ENCODE measurements around the gene SYTL1. TPM values are rescaled to one million over a fixed set of nuclear protein-coding genes. Genes with fewer than 3 reads are reported as not detected.
A peak's percentile ranks its signal among the peaks of the same experiment; 100 is the strongest.

Gene SYTL1
- total and polyA plus RNA-seq, 9 of the 15 experiments (the other 6 are each of a cell fraction or from before 2014, with no cell fraction given) = 0.04 to 9.3 (median 1.7) TPM

- TF ChIP-seq, protein P1, sequence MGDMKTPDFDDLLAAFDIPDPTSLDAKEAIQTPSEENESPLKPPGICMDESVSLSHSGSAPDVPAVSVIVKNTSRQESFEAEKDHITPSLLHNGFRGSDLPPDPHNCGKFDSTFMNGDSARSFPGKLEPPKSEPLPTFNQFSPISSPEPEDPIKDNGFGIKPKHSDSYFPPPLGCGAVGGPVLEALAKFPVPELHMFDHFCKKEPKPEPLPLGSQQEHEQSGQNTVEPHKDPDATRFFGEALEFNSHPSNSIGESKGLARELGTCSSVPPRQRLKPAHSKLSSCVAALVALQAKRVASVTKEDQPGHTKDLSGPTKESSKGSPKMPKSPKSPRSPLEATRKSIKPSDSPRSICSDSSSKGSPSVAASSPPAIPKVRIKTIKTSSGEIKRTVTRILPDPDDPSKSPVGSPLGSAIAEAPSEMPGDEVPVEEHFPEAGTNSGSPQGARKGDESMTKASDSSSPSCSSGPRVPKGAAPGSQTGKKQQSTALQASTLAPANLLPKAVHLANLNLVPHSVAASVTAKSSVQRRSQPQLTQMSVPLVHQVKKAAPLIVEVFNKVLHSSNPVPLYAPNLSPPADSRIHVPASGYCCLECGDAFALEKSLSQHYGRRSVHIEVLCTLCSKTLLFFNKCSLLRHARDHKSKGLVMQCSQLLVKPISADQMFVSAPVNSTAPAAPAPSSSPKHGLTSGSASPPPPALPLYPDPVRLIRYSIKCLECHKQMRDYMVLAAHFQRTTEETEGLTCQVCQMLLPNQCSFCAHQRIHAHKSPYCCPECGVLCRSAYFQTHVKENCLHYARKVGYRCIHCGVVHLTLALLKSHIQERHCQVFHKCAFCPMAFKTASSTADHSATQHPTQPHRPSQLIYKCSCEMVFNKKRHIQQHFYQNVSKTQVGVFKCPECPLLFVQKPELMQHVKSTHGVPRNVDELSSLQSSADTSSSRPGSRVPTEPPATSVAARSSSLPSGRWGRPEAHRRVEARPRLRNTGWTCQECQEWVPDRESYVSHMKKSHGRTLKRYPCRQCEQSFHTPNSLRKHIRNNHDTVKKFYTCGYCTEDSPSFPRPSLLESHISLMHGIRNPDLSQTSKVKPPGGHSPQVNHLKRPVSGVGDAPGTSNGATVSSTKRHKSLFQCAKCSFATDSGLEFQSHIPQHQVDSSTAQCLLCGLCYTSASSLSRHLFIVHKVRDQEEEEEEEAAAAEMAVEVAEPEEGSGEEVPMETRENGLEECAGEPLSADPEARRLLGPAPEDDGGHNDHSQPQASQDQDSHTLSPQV (IDR thresholded peaks at IDR 0.05) = no peak
- TF ChIP-seq RHOXF2B (CRISPR knock-in tag; conservative IDR thresholded peaks at IDR 0.05) = no peak
- TF ChIP-seq CTBP1 (IDR thresholded peaks at IDR 0.05; ENCODE audit: borderline replicate concordance) = peak; percentile 65
- TF ChIP-seq, protein P2, sequence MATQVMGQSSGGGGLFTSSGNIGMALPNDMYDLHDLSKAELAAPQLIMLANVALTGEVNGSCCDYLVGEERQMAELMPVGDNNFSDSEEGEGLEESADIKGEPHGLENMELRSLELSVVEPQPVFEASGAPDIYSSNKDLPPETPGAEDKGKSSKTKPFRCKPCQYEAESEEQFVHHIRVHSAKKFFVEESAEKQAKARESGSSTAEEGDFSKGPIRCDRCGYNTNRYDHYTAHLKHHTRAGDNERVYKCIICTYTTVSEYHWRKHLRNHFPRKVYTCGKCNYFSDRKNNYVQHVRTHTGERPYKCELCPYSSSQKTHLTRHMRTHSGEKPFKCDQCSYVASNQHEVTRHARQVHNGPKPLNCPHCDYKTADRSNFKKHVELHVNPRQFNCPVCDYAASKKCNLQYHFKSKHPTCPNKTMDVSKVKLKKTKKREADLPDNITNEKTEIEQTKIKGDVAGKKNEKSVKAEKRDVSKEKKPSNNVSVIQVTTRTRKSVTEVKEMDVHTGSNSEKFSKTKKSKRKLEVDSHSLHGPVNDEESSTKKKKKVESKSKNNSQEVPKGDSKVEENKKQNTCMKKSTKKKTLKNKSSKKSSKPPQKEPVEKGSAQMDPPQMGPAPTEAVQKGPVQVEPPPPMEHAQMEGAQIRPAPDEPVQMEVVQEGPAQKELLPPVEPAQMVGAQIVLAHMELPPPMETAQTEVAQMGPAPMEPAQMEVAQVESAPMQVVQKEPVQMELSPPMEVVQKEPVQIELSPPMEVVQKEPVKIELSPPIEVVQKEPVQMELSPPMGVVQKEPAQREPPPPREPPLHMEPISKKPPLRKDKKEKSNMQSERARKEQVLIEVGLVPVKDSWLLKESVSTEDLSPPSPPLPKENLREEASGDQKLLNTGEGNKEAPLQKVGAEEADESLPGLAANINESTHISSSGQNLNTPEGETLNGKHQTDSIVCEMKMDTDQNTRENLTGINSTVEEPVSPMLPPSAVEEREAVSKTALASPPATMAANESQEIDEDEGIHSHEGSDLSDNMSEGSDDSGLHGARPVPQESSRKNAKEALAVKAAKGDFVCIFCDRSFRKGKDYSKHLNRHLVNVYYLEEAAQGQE (IDR thresholded peaks at IDR 0.05; ENCODE audit: borderline replicate concordance) = peak; percentile 80
- TF ChIP-seq, protein P2 (CRISPR knock-in tag; IDR thresholded peaks at IDR 0.05; ENCODE audit: low read depth) = no peak
- TF ChIP-seq, protein P3, sequence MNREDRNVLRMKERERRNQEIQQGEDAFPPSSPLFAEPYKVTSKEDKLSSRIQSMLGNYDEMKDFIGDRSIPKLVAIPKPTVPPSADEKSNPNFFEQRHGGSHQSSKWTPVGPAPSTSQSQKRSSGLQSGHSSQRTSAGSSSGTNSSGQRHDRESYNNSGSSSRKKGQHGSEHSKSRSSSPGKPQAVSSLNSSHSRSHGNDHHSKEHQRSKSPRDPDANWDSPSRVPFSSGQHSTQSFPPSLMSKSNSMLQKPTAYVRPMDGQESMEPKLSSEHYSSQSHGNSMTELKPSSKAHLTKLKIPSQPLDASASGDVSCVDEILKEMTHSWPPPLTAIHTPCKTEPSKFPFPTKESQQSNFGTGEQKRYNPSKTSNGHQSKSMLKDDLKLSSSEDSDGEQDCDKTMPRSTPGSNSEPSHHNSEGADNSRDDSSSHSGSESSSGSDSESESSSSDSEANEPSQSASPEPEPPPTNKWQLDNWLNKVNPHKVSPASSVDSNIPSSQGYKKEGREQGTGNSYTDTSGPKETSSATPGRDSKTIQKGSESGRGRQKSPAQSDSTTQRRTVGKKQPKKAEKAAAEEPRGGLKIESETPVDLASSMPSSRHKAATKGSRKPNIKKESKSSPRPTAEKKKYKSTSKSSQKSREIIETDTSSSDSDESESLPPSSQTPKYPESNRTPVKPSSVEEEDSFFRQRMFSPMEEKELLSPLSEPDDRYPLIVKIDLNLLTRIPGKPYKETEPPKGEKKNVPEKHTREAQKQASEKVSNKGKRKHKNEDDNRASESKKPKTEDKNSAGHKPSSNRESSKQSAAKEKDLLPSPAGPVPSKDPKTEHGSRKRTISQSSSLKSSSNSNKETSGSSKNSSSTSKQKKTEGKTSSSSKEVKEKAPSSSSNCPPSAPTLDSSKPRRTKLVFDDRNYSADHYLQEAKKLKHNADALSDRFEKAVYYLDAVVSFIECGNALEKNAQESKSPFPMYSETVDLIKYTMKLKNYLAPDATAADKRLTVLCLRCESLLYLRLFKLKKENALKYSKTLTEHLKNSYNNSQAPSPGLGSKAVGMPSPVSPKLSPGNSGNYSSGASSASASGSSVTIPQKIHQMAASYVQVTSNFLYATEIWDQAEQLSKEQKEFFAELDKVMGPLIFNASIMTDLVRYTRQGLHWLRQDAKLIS (CRISPR knock-in tag; IDR thresholded peaks at IDR 0.05) = no peak
- TF ChIP-seq HDAC8 (tag; IDR thresholded peaks at IDR 0.05) = peak; percentile 51; the same call in 1 of the 2 replicates
- 0 out of 2 replicates have a peak, but pooled peaks have one; percentile 27 for TF ChIP-seq NR4A1 (CRISPR knock-in tag; IDR thresholded peaks at IDR 0.05)
- TF ChIP-seq NR4A1 (tag; IDR thresholded peaks at IDR 0.05) = no peak
- TF ChIP-seq NR2F6 (CRISPR knock-in tag; IDR thresholded peaks at IDR 0.05) = 0 out of 2 replicates have a peak, but pooled peaks have one; percentile 50
- no peak for TF ChIP-seq RBM25 (IDR thresholded peaks at IDR 0.05; ENCODE audit: low read depth, low read length, severe bottlenecking)
These were observed 15.6 kb downstream of the SYTL1 start (continued) for GRCh38 chr1:27357281-27358037.

Data from K562 (cell line).